GM06990 (cell line): Measurements from ENCODE around the gene GPR31.
A peak's percentile ranks its signal among the peaks of the same experiment; 100 is the strongest.

Source experiments
- DNase-seq: peaks from one replicate; pipeline ENCODE4 v3.0.0-alpha.2; 2011; ENCODE audit not compliant: insufficient read length; ENCODE audit errors: extremely low read depth
- H3K27me3 ChIP-seq: replicated peaks from 2 replicates; pipeline ENCODE4 v1.6.0; 2011; ENCODE audit warnings: low read length; ENCODE audit not compliant: control insufficient read depth, insufficient read depth
- H3K36me3 ChIP-seq: 2 replicates; pipeline ENCODE4 v1.5.1; 2011; ENCODE audit warnings: low read length; ENCODE audit not compliant: control insufficient read depth, insufficient read depth
- H3K4me3 ChIP-seq: replicated peaks from 2 replicates; pipeline ENCODE4 v1.5.1; 2011; ENCODE audit warnings: low read depth, mild to moderate bottlenecking, control low read depth, low read length
- CTCF ChIP-seq: IDR thresholded peaks from 2 replicates; pipeline ENCODE4 v1.5.1; 2011; ENCODE audit warnings: low read length, control low read depth, mild to moderate bottlenecking, inconsistent platforms; ENCODE audit not compliant: insufficient read depth, poor library complexity, severe bottlenecking

GPR31 gene

GRCh38 chr6:167150941-167151549 is 6.7 kb downstream of the GPR31 start:
- DNase-seq = peak; percentile 74
- no peaks in the 10 kb centered on the region for H3K27me3 ChIP-seq
- no peak overlapping the region for H3K4me3 ChIP-seq
- no peak for TF ChIP-seq CTCF
- no peaks in the 10 kb centered on the region for H3K36me3 ChIP-seq

- Histone ChIP-seq H3K36me3 (no peaks in the 10 kb centered on the region), H3K4me3 (no peak overlapping the region), H3K27me3 (no peaks in the 10 kb centered on the region)
- no peak for TF ChIP-seq CTCF
- no peak for DNase-seq
Observed at GRCh38 chr6:167148997-167149396, 8.8 kb downstream of the GPR31 start.

GRCh38 chr6:167148021-167148420 is 9.8 kb downstream of the GPR31 start:
- Histone ChIP-seq H3K36me3 (no peaks in the 10 kb centered on the region), H3K27me3 (no peaks in the 10 kb centered on the region), H3K4me3 (no peak overlapping the region)
- no peak for TF ChIP-seq CTCF
- no peak for DNase-seq

GRCh38 chr6:167146977-167147376 is 10.8 kb downstream of the GPR31 start:
- DNase-seq = no peak
- Histone ChIP-seq H3K4me3 (no peak overlapping the region), H3K27me3 (no peaks in the 10 kb centered on the region), H3K36me3 (no peaks in the 10 kb centered on the region)
- TF ChIP-seq CTCF = no peak

- Histone ChIP-seq H3K27me3 (no peaks in the 10 kb centered on the region), H3K36me3 (no peaks in the 10 kb centered on the region), H3K4me3 (no peak overlapping the region)
- no peak for TF ChIP-seq CTCF
- DNase-seq = no peak
Observed at GRCh38 chr6:167146135-167146534, 11.6 kb downstream of the GPR31 start.

- no peak for TF ChIP-seq CTCF
- no peak for DNase-seq
- Histone ChIP-seq H3K27me3 (no peaks in the 10 kb centered on the region), H3K4me3 (no peak overlapping the region), H3K36me3 (no peaks in the 10 kb centered on the region)
Observed at GRCh38 chr6:167145461-167145860, 12.3 kb downstream of the GPR31 start.
